ENCODE data around the gene OPCML. TPM values are rescaled to one million over a fixed set of nuclear protein-coding genes. Genes with fewer than 3 reads are reported as not detected.

The OPCML gene
- total and polyA plus RNA-seq, 2 donors (not counting 1 experiment from before 2014, with no cell fraction given): not detected

DNA sequence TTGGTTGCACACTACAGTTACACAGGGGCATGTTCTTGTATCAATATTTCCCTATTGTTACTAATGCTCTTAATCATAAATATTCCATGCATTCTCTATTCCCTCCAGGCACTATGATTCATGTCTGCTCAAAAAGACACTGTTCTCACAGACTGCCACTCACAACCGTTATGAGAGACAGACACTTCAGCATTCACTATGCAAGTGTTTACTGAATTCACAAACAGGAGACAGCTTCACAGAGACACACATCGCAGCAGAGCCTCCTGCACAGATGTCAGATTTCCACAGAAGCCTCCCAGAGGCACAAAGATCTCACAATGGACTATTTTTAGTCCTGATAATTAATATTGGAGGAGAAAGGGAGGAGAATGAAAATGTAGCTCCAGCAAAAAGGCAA, 930.4 kb downstream of the OPCML start:
- TF ChIP-seq, protein P1, sequence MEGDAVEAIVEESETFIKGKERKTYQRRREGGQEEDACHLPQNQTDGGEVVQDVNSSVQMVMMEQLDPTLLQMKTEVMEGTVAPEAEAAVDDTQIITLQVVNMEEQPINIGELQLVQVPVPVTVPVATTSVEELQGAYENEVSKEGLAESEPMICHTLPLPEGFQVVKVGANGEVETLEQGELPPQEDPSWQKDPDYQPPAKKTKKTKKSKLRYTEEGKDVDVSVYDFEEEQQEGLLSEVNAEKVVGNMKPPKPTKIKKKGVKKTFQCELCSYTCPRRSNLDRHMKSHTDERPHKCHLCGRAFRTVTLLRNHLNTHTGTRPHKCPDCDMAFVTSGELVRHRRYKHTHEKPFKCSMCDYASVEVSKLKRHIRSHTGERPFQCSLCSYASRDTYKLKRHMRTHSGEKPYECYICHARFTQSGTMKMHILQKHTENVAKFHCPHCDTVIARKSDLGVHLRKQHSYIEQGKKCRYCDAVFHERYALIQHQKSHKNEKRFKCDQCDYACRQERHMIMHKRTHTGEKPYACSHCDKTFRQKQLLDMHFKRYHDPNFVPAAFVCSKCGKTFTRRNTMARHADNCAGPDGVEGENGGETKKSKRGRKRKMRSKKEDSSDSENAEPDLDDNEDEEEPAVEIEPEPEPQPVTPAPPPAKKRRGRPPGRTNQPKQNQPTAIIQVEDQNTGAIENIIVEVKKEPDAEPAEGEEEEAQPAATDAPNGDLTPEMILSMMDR (IDR thresholded peaks at IDR 0.05): no peak
- no peak for TF ChIP-seq EZH2 (IDR thresholded peaks at IDR 0.05; ENCODE audit: borderline replicate concordance, insufficient read depth, low read depth, low read length, poor library complexity, severe bottlenecking)
- Histone ChIP-seq H3K4me2 (replicated peaks; ENCODE audit: low read depth, low read length, poor library complexity, severe bottlenecking) (no peak overlapping the region), H3K4me1 (ENCODE audit: control insufficient read depth in 2 of 2, insufficient read depth in 2 of 2, low read length in 2 of 2) (no peaks in the 10 kb centered on the region), H3K4me3 (ENCODE audit: control extremely low read depth in 1 of 5, extremely low read depth in 1 of 5, insufficient read depth in 1 of 5, low read depth in 2 of 5, low read length in 4 of 5) (no peak overlapping the region), H2AFZ (ENCODE audit: insufficient read depth, low read depth, low read length, poor library complexity, severe bottlenecking) (no peak overlapping the region), H3K36me3 (replicated peaks in 1 of 2; ENCODE audit: control extremely low read depth in 1 of 2, control insufficient read depth in 1 of 2, extremely low read depth in 1 of 2, insufficient read depth in 2 of 2, low read length in 1 of 2) (no peaks in the 10 kb centered on the region), H3K79me2 (ENCODE audit: control insufficient read depth, insufficient read depth, low read length) (no peaks in the 10 kb centered on the region), H4K20me1 (ENCODE audit: control insufficient read depth, insufficient read depth, low read length, poor library complexity, severe bottlenecking) (no peaks in the 10 kb centered on the region), H3K27me3 (replicated peaks in 1 of 4; ENCODE audit: control extremely low read depth in 1 of 4, control insufficient read depth in 3 of 4, insufficient read depth in 4 of 4, low read length in 3 of 4) (no peaks in the 10 kb centered on the region), H3K27ac (ENCODE audit: low read length in 2 of 2) (no peak overlapping the region), H3K9me3 (ENCODE audit: control extremely low read depth in 1 of 3, control insufficient read depth in 2 of 3, insufficient read depth in 1 of 3, low read length in 2 of 3) (peaks cover 0 to 3% (median 0%) of the 10 kb centered on the region in 3 donors), H3K9ac (ENCODE audit: low read length) (no peak overlapping the region)
- Mint-ChIP-seq H3K4me3 (no peak overlapping the region), H3K27ac (no peak overlapping the region), H3K4me1 (no peaks in the 10 kb centered on the region), H3K9me3 (ENCODE audit: insufficient read depth) (peaks cover 3% of the 10 kb centered on the region), H3K27me3 (no peaks in the 10 kb centered on the region)
- intact Hi-C loops (cut with micrococcal nuclease): no loop called here
- DNase-seq: no peak
- WGBS (ENCODE audit: insufficient coverage): 100% methylated on average over 1 of the region's 2 CpGs
- ChIA-PET POLR2A (no interaction called here), CTCF (no interaction called here)
- ATAC-seq (ENCODE audit: low read depth): no peak

DNA sequence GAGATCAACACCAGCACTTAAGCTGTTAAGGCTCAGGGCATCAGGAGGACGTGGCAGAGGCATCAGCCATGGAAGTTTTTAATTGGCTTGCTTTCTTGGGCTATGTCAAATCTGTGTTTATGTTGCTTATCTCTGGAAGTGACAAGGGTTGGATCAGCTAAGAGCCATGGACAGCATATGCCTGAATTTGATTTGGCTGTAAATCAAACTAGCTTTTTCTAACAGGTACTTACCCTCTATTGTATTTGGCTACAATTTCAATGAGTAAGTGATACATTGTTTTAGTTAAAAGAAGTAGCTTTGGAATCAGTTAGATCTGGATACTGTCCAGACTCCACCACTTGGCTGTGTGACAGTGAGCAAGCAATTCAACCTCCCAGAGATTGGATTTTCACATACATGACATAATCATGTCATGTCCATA, 936.6 kb downstream of the OPCML start:
- Histone ChIP-seq H3K36me3 (replicated peaks in 1 of 2; ENCODE audit: control extremely low read depth in 1 of 2, control insufficient read depth in 1 of 2, extremely low read depth in 1 of 2, insufficient read depth in 2 of 2, low read length in 1 of 2) (no peaks in the 10 kb centered on the region), H3K9ac (ENCODE audit: low read length) (no peak overlapping the region), H3K4me3 (ENCODE audit: control extremely low read depth in 1 of 5, extremely low read depth in 1 of 5, insufficient read depth in 1 of 5, low read depth in 2 of 5, low read length in 4 of 5) (no peak overlapping the region), H2AFZ (ENCODE audit: insufficient read depth, low read depth, low read length, poor library complexity, severe bottlenecking) (no peak overlapping the region), H3K4me1 (ENCODE audit: control insufficient read depth in 2 of 2, insufficient read depth in 2 of 2, low read length in 2 of 2) (no peaks in the 10 kb centered on the region), H3K27ac (ENCODE audit: low read length in 2 of 2) (no peak overlapping the region), H3K4me2 (replicated peaks; ENCODE audit: low read depth, low read length, poor library complexity, severe bottlenecking) (no peak overlapping the region), H3K27me3 (replicated peaks in 1 of 4; ENCODE audit: control extremely low read depth in 1 of 4, control insufficient read depth in 3 of 4, insufficient read depth in 4 of 4, low read length in 3 of 4) (no peaks in the 10 kb centered on the region), H3K9me3 (ENCODE audit: control extremely low read depth in 1 of 3, control insufficient read depth in 2 of 3, insufficient read depth in 1 of 3, low read length in 2 of 3) (no peaks in the 10 kb centered on the region), H4K20me1 (ENCODE audit: control insufficient read depth, insufficient read depth, low read length, poor library complexity, severe bottlenecking) (no peaks in the 10 kb centered on the region), H3K79me2 (ENCODE audit: control insufficient read depth, insufficient read depth, low read length) (no peaks in the 10 kb centered on the region)
- ChIA-PET CTCF (no interaction called here), POLR2A (no interaction called here)
- TF ChIP-seq, protein P1 (IDR thresholded peaks at IDR 0.05): no peak
- TF ChIP-seq EZH2 (IDR thresholded peaks at IDR 0.05; ENCODE audit: borderline replicate concordance, insufficient read depth, low read depth, low read length, poor library complexity, severe bottlenecking): no peak
- Mint-ChIP-seq H3K4me1 (no peaks in the 10 kb centered on the region), H3K9me3 (ENCODE audit: insufficient read depth) (no peaks in the 10 kb centered on the region), H3K4me3 (no peak overlapping the region), H3K27me3 (no peaks in the 10 kb centered on the region), H3K27ac (no peak overlapping the region)
- intact Hi-C loops (cut with micrococcal nuclease): no loop called here
- WGBS (ENCODE audit: insufficient coverage): 17% methylated on average over 1 of the region's 1 CpG
- no peak for DNase-seq
- no peak for ATAC-seq (ENCODE audit: low read depth)
